ENCODE results near the gene ITPR1.
A peak's percentile ranks its signal among the peaks of the same experiment; 100 is the strongest.

The ITPR1 gene

DNA sequence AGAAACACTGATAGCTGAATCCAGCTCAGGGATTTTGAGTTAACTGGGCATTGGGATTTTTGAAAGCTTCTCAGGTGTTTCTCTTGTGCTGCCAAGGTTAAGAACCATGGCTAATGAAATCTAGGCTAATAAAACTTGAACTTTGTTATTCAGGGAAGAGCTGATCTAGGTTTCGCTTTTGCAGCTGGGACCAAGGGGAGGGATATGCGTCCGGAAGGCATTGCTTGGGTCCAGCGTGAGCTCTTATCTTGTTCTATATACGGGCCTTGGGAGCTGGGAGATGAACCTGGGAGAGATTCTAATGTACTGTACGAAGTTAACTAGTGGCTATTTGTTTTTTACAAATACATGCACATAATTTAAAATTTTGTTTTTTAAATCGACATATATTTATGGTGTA, 29.8 kb downstream of the ITPR1 start:
- TF ChIP-seq SIN3A (IDR thresholded peaks at IDR 0.05; ENCODE audit: borderline replicate concordance, insufficient read depth, low read length) (no peak), REST (IDR thresholded peaks at IDR 0.05; ENCODE audit: insufficient read depth in 1 of 2, low read depth in 2 of 2, low read length in 2 of 2) (no peak), TAF1 (IDR thresholded peaks at IDR 0.05; ENCODE audit: borderline replicate concordance, insufficient read depth, low read length) (no peak), FOXP2 (optimal IDR thresholded peaks at IDR 0.05; ENCODE audit: borderline replicate concordance, extremely low read depth, extremely low read length, insufficient read depth) (no peak)

DNA sequence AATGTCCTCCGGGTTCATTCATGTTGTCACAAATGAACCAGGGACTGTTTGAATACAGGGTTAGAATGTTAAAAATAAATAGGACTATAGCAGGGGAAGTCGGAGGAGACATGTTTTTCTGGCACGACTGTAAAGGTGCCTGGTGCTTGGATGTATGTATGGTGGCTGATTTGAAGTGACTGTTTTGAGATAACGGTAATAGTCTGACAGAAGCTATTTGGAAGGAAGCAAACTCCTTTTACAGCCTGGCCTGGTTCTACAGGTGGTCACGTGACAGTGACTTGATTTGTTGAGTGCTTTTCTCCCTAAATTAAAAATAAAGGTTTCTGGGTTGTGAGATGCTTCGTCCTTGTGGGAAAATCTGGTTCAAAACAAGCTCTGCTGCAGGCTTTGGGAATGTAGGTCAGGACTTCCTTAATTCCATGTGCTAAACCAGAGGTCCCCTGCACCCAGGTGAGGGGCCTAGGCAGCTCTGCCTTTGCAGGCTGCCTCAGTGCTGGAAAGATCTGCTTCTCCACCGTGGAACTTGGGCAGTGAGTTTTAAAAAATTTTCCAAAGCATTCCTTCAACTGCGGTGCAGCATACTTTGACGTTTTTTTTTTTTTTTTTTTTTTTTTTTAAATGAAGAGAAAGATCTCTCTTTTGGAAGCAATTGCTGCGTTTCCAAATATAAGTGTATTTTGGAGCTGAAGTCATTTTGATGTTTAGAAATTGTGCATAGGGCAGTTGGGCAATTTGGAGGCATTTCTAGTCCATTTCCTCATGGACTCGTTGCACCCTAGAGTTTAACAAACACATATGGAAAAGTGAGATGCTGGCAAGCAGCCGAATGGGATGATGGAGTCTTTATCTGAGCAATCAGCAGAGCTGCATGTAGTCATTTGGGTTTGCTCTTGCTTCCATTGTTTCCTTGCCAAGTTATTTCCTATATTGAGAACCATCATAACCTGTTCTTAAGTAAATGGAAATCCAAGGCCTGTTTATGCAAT, 30.9 kb downstream of the ITPR1 start:
- peak; percentile 53; the same call in 1 of the 2 replicates for TF ChIP-seq SIN3A (IDR thresholded peaks at IDR 0.05; ENCODE audit: borderline replicate concordance, insufficient read depth, low read length)
- no peak for TF ChIP-seq FOXP2 (optimal IDR thresholded peaks at IDR 0.05; ENCODE audit: borderline replicate concordance, extremely low read depth, extremely low read length, insufficient read depth)
- no peak for TF ChIP-seq POLR2AphosphoS5 (IDR thresholded peaks at IDR 0.05; ENCODE audit: low read depth, low read length)
- peak in 1 of 2 experiments; percentile 18; a peak in 1 of 4 replicates for TF ChIP-seq REST (IDR thresholded peaks at IDR 0.05; ENCODE audit: insufficient read depth in 1 of 2, low read depth in 2 of 2, low read length in 2 of 2)

GRCh38 chr3:4525560-4526223, 32.5 kb downstream of the ITPR1 start:
- no peak for TF ChIP-seq SIN3A (IDR thresholded peaks at IDR 0.05; ENCODE audit: borderline replicate concordance, insufficient read depth, low read length)
- TF ChIP-seq FOXP2 (optimal IDR thresholded peaks at IDR 0.05; ENCODE audit: borderline replicate concordance, extremely low read depth, extremely low read length, insufficient read depth): no peak
- no peak for TF ChIP-seq POLR2AphosphoS5 (IDR thresholded peaks at IDR 0.05; ENCODE audit: low read depth, low read length)
- TF ChIP-seq REST (IDR thresholded peaks at IDR 0.05; ENCODE audit: insufficient read depth in 1 of 2, low read depth in 2 of 2, low read length in 2 of 2): no peak
- no peak for TF ChIP-seq TAF1 (IDR thresholded peaks at IDR 0.05; ENCODE audit: borderline replicate concordance, insufficient read depth, low read length)

- no peak for TF ChIP-seq SIN3A (IDR thresholded peaks at IDR 0.05; ENCODE audit: borderline replicate concordance, insufficient read depth, low read length)
- no peak for TF ChIP-seq TAF1 (IDR thresholded peaks at IDR 0.05; ENCODE audit: borderline replicate concordance, insufficient read depth, low read length)
- TF ChIP-seq POLR2AphosphoS5 (IDR thresholded peaks at IDR 0.05; ENCODE audit: low read depth, low read length): no peak
- TF ChIP-seq REST (IDR thresholded peaks at IDR 0.05; ENCODE audit: insufficient read depth in 1 of 2, low read depth in 2 of 2, low read length in 2 of 2): no peak
- no peak for TF ChIP-seq FOXP2 (optimal IDR thresholded peaks at IDR 0.05; ENCODE audit: borderline replicate concordance, extremely low read depth, extremely low read length, insufficient read depth)
These were observed 35.2 kb downstream of the ITPR1 start for GRCh38 chr3:4528320-4528719.

Data from PFSK-1 (cell line).